Activated CD4-positive, alpha-beta T cell treated with anti-CD3 and anti-CD28 coated beads for 48 hours (primary cell): ENCODE data around the gene TRIM39.
"Not testable (repeated sequence)": the region's sequence is repeated elsewhere in the genome, so short reads cannot be mapped to it uniquely, and the experiment has no call there.

Experiments used
- DNase-seq: peaks from one replicate; pipeline ENCODE4 v3.0.0-alpha.2; 2020

Gene TRIM39

DNA sequence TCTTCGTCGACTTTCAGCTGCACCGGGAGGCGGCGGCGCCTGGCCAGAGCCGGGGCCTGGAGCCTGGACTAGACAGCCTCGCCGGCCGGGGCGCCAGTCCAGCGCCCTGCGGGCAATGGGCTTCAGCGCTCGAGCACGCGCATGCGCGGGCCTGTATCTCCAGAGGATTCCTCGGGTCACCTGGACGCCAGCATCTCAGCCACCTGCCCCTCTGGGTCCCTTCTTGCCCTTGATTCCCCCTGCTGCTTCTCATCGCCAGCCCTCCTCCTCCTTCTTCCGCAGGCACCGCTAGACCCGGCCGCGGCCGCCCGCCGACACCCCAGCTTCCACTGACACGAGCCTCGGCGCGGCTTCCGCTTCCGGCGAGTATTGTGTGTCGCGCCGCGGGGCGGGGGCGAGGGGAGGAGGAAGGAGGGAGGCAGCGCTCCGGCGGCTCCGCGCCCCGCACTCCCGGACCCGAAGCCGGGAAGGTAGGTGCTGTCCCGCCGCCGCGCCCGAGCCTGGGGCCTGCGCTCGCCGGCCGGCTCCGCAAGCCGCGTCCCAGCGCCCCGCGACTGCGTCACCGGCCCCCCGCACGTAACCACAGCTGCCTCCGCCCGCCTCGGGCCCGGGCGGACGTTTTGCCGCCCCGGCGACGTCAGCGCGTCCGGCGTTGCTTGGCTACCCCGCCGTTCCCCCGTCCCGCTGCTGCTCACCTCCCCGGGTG is at the start of gene TRIM39:
TSS of gene TRIM39 (plus strand) at position 402 of the 706 bp plus-strand sequence. CDS start 2,391 bp downstream, outside the sequence.
- peak; percentile 91 for DNase-seq

DNA sequence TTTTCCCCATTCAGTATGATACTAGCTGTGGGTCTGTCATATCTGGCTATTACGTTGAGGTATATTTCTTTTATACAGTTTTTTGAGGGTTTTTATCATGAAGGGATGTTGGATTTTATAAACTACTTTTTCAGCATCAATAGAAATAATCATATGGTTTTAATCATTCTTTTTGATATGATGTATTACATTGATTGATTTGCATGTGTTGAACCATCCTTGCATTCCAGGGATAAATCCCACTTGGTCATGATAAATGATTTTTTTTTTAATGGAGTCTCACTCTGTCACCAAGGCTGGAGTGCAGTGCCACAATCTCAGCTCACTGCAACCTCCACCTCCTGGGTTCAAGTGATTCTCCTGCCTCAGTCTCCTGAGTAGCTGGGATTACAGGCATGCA is 45.7 kb upstream of the TRIM39 start:
- not testable (repeated sequence) for DNase-seq

DNA sequence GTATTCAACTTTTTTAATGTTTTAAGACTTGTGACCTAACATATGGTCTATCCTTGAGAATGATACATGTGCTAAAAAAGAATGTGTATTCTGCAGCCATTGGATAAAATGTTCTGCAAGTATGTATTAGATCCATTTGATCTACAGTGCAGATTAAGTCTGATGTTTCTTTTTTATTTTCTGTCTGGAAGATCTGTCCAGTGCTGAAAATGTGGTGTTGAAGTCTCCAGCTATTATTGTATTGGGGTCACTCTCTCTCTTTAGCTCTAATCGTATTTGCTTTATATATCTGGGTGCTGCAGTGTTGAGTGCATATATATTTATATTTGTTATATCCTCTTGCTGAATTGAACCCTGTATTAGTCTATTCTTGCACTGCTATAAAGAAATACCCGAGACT is 44.2 kb upstream of the TRIM39 start:
- no peak for DNase-seq

DNA sequence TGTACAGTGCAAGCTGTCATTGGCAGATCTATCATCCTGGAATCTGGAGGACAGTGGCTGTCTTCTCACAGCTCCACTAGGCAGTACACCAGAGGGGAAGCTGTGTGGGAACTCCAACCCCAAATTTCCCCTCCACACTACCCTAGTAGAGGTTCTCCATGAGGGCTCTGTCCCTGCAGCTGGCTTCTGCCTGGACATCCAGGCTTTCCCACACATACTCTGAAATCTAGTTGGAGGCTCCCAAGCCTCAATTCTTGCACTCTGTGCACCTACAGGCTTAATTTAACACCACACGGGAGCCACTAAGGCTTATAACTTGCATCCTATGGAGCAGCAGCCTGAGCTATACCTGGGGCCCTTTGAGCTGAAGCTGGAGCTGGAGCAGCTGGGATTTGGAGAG is 43.0 kb upstream of the TRIM39 start:
- DNase-seq = no peak

DNA sequence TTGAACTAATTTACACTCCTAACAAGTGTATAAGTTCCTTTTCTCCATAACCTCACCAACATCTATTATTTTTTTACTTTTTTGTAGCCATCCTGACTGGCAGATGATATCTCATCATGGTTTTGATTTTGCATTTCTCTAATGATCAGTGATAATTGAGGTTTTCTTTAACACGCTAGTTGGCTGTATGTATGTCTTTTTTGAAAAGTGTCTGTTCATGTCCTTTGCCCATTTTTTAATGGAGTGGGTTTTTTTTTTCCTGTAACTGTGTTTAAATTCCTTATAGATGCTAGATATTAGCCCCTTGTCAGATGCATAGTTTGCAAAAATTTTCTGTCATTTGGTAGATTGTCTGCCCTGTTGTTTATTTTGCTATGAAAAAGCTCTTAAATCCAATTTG is 39.6 kb upstream of the TRIM39 start:
- no peak for DNase-seq

DNA sequence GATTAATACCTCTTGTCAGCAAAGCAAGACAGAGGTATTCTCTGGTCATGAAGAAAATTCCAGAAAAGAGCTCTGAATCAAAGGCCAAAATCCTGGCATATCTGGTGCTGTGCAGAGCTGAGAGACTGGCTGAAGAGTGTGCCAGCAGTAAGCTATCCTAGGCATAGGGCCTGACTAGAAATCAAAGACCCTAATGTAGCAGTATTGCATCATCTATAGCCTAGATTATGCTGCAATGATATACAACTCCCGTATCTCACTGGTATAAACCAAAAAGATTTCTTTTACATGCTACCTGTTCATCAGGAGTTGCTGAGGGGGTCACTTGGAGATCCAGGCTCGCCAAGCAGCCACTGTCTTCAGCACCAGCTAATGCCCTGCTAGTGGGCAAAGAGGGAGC is 30.9 kb upstream of the TRIM39 start:
- DNase-seq = no peak

DNA sequence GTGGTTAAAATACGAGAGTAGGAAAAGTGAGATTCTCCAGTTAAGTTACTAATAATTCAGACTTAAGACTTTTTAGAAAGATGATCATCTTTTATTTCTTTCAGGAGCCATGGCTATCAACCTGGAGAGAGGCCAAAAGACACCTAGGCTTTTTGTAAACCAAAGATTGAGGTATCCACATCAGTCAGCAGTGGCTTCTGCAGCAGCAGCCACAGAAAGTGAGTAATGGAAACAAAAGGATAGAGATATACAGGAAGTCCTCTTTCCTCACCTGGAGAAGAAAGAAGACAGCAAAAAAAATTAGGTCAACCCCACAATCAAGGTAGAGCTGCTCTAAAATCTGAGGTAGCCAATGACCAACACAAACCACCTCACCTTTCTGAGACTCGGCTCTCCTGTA is 22.7 kb upstream of the TRIM39 start:
- no peak for DNase-seq

DNA sequence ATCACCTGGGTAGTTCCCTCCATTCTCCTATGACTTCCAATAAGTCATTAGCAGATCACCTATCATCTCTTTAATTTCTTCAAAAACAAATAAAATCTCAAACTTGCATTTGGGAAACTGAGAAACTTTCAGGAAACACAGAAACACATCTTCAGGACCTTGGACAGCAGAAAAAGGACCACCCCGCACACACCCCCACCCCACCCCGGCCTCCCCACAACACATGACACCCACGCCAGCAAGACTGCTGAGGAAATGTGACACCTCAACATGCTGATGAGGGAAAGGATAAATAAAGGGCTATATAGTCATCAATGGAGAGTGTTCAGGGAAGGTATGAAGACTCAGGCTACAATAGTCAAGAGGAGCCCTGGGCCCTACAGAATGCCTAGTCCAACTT is 15.6 kb upstream of the TRIM39 start:
- DNase-seq = no peak

DNA sequence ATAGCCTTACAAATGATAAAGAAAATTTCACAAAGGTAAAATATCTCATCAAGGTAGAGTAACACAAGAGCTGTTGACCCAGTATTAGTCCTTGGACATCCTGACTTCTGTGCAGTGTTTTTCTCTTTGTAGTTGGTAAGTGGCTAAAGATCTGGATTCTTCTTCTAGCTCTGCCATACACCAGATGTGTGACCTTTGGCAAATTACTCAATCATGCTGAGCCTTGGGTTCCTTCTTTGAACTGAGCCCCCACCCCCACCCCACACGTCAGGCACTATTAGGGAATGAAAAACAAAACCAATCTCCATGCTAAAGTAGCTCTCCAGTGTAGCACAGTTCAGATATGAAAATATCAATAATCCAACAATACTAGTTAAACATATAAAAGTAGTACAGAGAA is 15.1 kb upstream of the TRIM39 start:
- no peak for DNase-seq

DNA sequence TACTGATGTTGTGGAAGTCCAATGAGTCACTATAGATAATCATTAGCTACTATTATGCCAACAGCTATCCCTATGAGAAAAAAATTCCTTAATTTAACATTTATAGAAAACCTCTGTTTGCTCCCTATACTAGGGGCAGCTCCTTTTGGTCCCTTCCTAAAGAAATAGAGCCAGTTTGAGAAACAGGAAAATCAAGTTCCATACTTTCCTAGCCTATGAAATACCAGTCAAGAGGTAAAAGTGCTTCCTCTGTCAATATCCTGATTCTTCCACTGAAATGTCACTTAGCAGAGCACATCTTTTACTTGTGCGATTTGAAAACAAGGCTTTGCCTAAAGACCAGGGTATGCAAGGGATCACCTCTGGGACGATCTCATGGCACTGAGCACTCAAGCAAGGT is 14.5 kb upstream of the TRIM39 start:
- no peak for DNase-seq

DNA sequence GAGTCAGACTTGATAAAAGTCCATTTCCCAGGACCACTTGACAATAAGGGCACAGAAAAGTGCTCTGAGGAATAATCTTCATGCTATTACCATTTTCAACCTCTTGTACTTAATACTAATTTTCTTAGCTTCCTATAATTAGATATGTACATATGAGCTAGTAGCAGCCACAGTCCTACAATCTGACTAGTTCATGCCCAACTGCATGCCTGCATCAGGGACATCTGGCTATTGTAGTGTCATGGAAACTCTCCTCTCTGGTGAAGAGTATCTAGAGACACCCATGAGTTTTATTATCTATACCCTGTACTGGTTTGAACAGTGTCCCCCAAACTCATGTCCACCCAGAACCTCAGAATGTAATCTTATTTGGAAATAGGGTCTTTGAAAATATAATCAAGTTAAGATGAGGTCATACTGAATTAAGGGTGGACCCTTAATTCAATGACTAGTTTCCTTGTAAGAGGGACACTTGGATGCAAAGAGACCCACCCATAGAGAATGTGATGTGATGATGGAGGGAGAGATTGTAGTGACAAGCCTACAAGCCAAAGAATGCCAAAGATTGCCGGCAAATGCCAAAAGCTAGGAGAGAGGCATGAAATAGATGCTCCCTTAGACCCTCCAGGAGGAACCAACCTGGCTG is 13.9 kb upstream of the TRIM39 start:
- no peak for DNase-seq

DNA sequence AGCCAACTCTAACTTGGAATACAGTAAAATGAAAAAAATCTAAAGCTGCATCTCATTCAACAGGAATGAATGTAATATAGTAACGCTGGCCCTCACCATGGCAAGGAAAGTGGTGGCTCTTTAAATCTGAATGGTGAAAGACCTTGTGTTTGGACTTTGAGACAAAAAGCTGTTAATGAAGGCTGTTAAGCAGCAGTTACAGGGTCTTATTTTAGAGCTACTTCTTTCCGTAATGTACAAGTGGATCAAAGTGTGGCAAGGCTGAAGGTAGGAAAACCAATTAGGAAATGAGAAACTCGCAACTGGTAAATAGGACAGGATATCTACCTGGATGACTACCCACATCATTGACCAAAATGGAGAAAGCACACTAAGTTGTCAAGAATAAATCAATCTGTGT is 11.6 kb upstream of the TRIM39 start:
- no peak for DNase-seq

DNA sequence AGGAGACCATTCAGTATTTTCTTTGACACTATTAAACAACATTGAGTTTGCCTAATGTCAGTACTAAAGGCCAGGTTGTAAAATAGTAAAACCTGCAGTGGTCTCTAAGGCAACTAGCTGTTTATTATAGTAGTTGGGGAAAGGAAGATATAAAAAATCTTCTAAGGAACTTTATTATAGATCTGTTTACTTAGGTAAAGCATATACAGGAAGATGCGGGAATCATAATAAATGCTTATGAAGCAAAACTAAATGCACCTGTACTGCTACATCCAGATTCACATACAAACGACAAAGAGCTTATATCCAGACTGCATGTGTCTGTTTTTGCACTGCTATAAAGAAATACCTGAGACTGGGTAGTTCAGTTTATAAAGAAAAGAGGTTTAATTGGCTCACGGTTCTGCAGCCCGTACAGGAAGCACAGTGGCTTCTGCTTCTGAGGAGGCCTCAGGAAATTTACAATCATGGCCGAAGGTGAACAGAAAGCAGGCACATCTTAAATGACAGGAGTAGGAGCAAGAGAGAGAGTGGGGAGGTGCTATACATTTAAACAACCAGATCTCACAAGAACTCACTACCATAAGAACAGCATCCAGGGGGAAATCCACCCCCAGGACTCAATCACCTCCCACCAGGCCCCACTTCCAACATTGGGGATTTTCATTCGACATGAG is 8.7 kb upstream of the TRIM39 start:
- DNase-seq = no peak

DNA sequence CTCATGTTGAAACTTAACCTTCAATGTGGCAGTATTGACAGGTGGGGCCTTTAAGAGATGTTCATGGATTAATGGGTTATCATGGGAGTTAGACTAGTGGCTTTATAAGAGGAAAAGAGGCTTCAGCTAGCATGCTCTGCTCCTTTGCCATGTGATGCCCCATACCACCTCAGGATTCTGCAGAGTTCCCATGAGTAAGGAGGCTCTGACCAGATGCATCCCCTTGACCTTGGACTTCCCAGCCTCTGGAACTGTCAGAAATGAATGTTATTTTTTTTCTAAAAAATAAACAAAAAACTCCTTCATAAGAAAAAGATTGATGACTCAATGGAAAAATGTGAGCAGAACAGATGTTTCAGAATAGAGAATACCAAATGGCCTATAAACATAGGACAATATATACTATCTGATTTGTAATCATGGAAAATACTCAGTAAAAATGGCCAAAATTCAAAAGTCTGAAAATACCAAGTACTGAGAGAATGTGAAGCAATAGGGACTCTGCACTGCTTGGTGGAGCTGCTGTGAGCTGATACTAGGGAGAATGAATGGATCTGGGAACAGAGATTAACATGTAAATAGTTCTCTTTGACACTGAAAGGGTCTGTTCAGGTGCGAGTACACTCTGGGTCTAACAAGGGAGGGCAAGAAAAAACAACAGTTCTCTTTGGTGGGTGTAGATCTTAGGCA is 7.4 kb upstream of the TRIM39 start:
- no peak for DNase-seq

DNA sequence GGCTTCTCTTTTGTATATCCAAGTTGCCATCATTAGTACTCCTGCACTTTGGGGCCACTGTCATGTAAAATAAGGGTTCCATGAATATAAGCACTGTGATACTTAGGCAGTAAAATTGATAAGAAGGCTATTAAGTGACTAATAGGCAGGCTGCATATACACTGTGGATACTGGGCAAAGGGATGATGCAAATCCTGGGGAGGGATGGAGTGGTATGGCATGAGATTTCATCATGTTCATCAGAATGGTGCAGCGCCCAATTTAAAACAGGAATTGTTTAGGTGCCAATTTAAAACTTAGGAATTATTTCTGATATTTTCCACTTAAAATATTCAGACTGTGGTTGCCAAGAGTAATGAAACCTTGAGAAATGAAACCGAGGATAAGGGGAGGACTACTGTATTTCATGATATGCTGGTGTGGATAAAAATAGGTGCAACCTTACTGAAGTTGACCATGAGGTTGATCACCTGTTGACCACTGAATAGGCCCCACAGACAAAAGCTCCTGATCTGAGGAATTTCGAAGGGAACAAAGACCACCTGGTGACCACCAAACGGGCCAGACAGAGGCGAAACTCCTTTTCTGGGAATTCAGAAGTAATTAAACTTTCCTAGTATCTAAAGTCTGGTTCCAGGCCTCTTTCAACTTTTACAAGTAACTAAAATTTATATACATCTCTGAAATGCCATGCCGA is 4.9 kb upstream of the TRIM39 start:
- no peak for DNase-seq

DNA sequence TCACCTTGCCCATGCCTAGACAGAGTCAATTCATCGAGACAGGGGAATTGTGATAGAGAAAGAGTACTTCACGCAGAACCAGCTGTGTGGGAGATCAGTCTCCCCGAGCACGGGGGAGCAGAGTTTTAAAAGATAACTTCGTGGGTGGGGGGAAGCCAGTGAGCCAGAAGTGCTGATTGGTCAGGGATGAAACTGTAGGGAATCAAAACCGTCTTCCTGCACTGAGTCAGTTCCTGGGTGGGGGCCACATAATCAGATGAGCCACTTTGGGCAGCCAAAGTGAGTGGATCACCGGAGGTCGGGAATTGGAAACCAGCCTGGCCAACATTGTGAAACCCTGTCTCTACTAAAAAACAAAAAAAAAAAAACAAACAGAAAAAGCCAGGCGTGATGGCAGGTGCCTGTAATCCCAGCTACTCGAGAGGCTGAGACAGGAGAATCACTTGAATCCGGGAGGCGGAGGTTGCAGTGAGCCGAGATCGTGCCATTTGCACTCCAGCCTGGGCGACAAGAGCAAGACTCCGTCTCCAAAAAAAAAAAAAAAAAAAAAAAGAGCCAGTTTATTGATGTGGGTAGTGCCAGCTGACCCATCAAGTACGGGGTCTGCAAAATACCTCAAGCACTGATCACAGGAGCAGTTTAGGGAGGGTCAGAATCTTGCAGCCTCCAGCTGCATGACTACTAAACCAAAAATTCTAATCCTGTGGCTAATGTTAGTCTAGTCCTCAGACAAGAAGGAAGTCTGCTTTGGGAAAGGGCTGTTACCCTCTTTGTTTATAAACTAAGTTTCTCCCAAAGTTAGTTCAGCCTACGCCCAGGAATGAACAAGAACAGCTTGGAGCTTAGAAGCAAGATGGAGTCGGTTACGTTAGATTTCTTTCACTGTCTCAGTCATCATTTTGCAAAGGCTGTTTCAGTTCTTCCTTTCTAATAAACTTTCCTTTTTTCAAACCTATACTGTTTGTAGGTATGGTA is 3.9 kb upstream of the TRIM39 start:
- peak; percentile 17 for DNase-seq

DNA sequence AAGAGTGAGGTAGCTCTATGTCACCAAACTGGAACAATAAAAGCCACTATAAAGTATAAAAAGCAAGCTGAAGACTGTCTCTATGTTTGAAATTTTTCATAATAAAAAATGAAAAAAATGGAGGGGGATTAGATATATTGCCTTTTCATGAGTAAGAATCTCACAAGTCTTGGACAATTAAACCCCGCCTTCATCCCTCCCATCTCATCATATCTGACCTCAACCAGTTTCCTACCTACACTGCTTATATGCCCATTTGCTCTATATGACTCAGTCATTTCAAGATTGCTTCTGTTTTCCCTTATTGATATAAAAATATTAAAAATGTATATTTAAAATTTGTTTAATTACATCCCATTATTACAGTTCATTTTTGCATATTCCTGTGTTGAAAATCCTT is 2.9 kb upstream of the TRIM39 start:
- no peak for DNase-seq

DNA sequence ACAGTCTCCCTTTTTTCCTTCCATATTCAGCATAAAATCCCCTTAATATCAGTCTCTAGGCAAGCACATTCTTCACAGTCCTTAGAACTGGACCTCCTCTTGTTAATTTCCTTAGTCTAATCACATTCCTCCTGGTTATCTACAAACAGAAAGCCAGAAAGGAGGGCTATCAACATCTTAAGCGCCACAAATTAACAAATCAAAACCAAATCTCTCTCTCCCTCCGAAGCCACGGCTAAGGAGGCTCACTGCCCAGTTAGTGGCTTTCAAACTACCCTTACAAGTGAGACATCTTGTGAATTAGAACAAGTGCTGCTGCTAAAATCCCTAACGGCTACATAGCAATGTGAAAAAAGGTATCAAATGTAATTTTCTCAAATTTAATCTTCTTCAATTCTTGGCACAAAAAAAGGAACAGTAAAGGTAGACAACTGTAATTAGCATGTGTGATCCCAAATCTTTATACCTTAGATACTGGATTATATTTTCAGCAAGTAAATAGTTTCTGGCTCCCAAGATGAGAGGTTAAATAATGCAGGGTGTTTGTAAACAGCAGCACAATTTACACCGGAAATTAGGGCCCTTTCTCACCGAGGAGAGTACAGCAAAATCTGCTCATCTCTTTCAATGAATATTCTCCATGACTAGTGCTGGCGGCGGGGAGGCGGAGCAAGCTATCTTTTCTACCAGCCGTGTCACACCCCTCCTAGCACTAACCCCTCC is 1.4 kb upstream of the TRIM39 start:
- peak; percentile 91 for DNase-seq

DNA sequence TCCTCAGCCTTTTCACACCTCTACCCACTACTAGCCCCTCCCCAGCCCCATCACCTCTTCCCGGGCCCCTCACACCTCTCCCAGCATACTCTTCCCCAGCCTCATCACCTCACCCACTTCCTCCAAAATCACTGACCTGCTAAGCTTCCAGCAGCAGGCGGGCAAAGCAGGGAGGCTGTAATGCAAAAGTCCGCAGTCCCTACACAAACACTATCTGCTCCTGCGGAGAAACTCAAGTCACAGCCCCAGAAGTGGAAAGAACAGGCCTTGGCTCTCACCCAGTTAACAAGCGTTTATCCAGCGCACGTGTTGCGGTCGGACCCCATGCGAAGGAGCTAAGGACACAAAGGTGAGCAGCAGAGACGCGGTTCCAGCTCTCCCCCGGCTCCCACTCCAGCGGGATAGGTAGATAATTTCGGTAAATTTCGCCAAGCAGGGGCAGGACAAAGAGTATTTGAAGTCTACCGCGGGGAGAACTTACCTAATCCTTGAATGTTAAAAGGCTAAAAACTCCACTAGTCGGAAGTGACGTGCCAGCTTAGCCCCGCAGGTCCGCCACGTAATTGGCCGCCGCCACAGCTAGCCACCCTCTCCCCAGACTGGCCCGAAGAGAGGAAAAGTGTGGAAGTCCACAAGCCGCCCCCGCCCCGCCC is 728 bp upstream of the TRIM39 start:
- DNase-seq = peak; percentile 81

DNA sequence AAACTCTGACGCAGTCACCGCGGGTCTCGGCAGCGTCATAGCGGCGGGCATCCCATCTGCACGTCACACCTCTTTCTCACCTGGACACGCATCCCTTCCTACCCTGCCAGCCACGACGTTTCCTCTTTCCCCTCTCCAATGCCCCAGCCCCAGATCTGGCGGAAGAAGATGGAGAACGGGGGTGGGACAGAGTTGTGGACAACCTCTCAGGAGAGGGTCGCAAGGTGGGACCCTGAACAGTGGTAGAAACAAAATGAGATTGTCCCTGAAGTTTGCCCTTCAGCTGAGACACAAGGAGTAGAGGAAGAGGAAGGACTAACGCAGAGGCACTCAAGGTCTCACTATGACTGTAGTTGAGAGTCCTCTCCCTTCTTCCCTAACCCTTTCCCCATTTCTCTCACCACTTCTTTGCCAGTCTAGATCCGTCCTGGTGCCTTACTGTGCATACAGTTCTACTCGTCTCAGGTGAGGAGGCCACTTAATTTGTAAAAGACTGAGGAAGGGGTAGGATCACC is 562 bp downstream of the TRIM39 start:
- DNase-seq = no peak
